ENCODE measurements around the gene PTPRD.

PTPRD gene

GRCh38 chr9:8428389-8428788 is 2184.4 kb downstream of the PTPRD start:
- Histone ChIP-seq H3K79me2 (ENCODE audit: insufficient read depth, low read length) (no peaks in the 10 kb centered on the region), H3K36me3 (ENCODE audit: low read length) (no peaks in the 10 kb centered on the region), H3K27ac (ENCODE audit: low read depth, low read length) (no peak overlapping the region), H3K4me2 (ENCODE audit: low read depth, low read length, poor library complexity, severe bottlenecking) (no peak overlapping the region), H3F3A (ENCODE audit: insufficient read depth) (no peaks in the 10 kb centered on the region), H3K9me3 (ENCODE audit: insufficient read depth, low read length) (no peaks in the 10 kb centered on the region), H2AFZ (ENCODE audit: low read depth, low read length, severe bottlenecking) (no peak overlapping the region), H3K9ac (ENCODE audit: low read length) (no peak overlapping the region), H4K20me1 (ENCODE audit: low read depth, low read length) (no peaks in the 10 kb centered on the region), H3K9me2 (replicated peaks; ENCODE audit: insufficient read depth, low read length) (no peaks in the 10 kb centered on the region), H3K27me3 (ENCODE audit: low read length) (no peaks in the 10 kb centered on the region), H3K4me3 (ENCODE audit: insufficient read depth, low read length, poor library complexity, severe bottlenecking) (no peak overlapping the region)
- TF ChIP-seq EZH2phosphoT487 (conservative IDR thresholded peaks at IDR 0.05; ENCODE audit: low read length) (no peak), CTCF (IDR thresholded peaks at IDR 0.05; ENCODE audit: insufficient read depth, low read length, poor library complexity, severe bottlenecking) (no peak)

GRCh38 chr9:8424786-8425410 is 2187.9 kb downstream of the PTPRD start:
- Histone ChIP-seq H3K79me2 (ENCODE audit: insufficient read depth, low read length) (no peaks in the 10 kb centered on the region), H3K36me3 (ENCODE audit: low read length) (no peaks in the 10 kb centered on the region), H3K9ac (ENCODE audit: low read length) (no peak overlapping the region), H3F3A (ENCODE audit: insufficient read depth) (no peaks in the 10 kb centered on the region), H2AFZ (ENCODE audit: low read depth, low read length, severe bottlenecking) (no peak overlapping the region), H3K9me2 (replicated peaks; ENCODE audit: insufficient read depth, low read length) (no peaks in the 10 kb centered on the region), H3K27ac (ENCODE audit: low read depth, low read length) (no peak overlapping the region), H3K27me3 (ENCODE audit: low read length) (no peaks in the 10 kb centered on the region), H3K4me2 (ENCODE audit: low read depth, low read length, poor library complexity, severe bottlenecking) (no peak overlapping the region), H3K9me3 (ENCODE audit: insufficient read depth, low read length) (no peaks in the 10 kb centered on the region), H3K4me3 (ENCODE audit: insufficient read depth, low read length, poor library complexity, severe bottlenecking) (no peak overlapping the region), H4K20me1 (ENCODE audit: low read depth, low read length) (no peaks in the 10 kb centered on the region)
- no peak for TF ChIP-seq CTCF (IDR thresholded peaks at IDR 0.05; ENCODE audit: insufficient read depth, low read length, poor library complexity, severe bottlenecking)

- Histone ChIP-seq H3K9me2 (replicated peaks; ENCODE audit: insufficient read depth, low read length) (no peaks in the 10 kb centered on the region), H3K4me3 (ENCODE audit: insufficient read depth, low read length, poor library complexity, severe bottlenecking) (no peak overlapping the region), H3K4me2 (ENCODE audit: low read depth, low read length, poor library complexity, severe bottlenecking) (no peak overlapping the region), H2AFZ (ENCODE audit: low read depth, low read length, severe bottlenecking) (no peak overlapping the region), H3K27ac (ENCODE audit: low read depth, low read length) (no peak overlapping the region), H3K79me2 (ENCODE audit: insufficient read depth, low read length) (no peaks in the 10 kb centered on the region), H3K27me3 (ENCODE audit: low read length) (no peaks in the 10 kb centered on the region), H3K9ac (ENCODE audit: low read length) (no peak overlapping the region), H3K9me3 (ENCODE audit: insufficient read depth, low read length) (no peaks in the 10 kb centered on the region), H4K20me1 (ENCODE audit: low read depth, low read length) (no peaks in the 10 kb centered on the region), H3K36me3 (ENCODE audit: low read length) (no peaks in the 10 kb centered on the region), H3F3A (ENCODE audit: insufficient read depth) (no peaks in the 10 kb centered on the region)
- TF ChIP-seq EZH2phosphoT487 (conservative IDR thresholded peaks at IDR 0.05; ENCODE audit: low read length) (no peak), CTCF (IDR thresholded peaks at IDR 0.05; ENCODE audit: insufficient read depth, low read length, poor library complexity, severe bottlenecking) (no peak)
Observed at GRCh38 chr9:8420416-8420815, 2192.4 kb downstream of the PTPRD start.
